GM19372 (cell line): ENCODE measurements around the gene JMJD7.

ENCODE experiments used
- ATAC-seq: cut with Tn5 transposase; IDR thresholded peaks from one replicate; pipeline ENCODE4 v1.9.1; 2021; ENCODE audit warnings: mild to moderate bottlenecking, low read depth, moderate library complexity; ENCODE audit not compliant: unreplicated experiment

JMJD7 gene

DNA sequence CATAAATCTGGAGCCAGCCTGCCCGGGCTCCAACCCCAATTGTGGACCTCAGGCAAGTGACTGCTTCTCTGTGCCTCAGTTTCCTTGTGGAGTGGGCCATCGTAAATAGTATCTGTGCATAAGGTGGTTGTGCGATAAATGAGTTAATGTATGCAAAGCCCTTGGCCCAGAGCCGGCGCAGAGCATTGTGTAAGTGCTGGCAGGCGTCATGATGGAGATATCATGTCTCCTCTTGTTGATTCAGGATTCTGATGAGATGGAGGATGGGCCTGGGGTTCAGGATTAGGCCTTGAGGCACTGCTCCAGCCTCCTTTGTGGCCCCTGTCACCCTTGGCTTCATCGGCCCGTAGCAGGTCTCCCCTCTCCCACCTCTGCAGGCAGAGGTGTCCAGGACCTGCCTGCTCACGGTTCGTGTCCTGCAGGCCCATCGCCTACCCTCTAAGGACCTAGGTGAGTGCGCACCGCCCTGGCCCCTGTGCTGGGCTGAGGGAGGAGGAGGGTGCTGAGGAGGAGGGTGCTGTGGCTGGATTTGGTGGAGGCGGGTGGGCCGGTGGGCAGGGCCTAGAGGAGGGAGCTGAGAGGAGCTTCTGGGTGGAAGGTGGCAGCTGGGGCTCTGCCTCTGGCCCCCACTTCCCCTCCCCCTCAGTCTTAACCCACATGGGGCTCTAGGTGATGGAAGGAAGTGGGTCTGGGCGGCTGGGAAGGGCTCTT is 12.0 kb downstream of the JMJD7 start:
- ATAC-seq = no peak

DNA sequence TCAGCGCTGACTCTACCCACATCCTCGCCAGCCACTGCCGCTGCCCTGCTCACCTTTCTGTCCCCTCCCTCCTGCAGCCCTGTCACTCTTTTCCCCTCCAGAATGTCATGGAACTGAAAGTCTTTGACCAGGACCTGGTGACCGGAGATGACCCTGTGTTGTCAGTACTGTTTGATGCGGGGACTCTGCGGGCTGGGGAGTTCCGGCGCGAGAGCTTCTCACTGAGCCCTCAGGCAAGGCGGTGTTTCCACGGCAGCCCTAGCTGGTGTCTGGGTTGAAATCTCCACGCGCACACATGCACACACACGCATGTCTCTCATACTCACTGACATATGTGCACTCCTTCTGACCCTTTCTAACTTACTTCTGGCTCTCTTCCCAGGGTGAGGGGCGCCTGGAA is 12.8 kb downstream of the JMJD7 start:
- ATAC-seq = no peak

DNA sequence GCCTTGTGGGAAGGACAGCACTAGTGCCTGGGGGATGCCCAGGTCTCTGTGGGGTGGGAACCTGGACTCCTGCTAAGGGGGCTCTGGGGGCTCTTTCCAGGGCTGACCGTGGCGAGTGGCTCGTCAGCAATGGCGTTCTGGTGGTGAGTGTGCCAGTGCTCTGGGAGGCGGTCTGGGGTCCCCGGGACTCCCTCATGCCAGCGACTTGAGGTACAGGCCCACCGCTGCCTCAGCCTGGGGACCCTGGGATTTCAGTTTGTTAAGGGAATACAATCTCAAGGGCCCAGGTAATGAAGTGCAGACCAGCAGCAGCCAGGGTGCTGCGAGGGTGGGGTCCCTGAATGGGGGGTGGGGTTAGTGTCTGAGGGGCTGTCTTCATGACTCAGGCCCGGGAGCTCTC is 13.2 kb downstream of the JMJD7 start:
- ATAC-seq = no peak

DNA sequence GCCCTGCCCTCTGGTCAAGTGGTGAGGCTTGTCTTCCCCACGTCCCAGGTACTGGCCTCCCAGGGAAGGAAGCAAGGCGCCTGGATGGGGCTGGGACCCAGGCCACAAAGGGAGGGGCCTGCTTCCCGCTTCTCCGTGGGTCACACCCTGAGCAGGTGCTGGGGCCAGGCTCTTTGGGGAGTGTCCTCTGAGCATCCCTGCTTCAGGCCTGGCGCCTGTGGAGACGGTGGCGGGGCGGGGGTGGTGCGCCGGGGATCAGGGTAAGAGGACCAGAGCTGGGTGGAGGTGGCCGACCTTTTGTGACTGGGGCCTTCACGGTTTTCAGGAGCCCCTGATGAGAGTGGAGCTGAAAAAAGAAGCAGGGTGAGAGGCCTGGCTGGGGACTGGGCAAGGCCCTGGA is 14.3 kb downstream of the JMJD7 start:
- ATAC-seq = no peak

DNA sequence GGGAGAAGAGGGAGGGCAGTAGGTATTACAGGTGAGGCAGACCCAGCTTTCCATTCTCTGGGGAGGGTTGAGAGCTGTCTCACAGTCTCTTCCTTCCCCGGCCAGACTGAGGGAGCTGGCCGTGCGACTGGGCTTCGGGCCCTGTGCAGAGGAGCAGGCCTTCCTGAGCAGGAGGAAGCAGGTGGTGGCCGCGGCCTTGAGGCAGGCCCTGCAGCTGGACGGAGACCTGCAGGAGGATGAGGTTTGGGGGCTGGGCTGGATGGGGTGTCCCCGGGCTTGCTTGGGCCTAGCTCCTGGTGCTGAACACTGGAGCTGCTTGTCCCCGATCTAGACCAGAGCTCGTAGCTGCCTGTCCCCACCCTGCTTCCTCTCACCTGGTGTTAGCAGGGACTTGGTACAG is 15.7 kb downstream of the JMJD7 start:
- no peak for ATAC-seq

DNA sequence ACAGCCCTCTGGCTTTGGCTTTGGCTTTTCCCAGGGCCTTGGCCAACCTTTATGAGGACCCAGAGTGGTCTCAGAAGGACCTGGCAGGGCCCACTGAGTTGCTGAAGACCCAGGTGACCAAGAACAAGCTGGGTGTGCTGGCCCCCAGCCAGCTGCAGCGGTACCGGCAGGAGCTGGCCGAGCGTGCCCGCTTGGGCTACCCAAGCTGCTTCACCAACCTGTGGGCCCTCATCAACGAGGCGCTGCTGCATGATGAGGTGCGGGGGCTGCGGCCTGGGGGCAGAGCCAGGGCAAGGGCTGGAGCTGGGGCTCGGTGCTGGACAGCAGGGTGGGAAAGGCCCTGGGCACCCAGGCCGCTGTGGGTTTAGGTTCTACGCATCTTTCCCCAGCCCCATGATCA is 16.9 kb downstream of the JMJD7 start:
- no peak for ATAC-seq

DNA sequence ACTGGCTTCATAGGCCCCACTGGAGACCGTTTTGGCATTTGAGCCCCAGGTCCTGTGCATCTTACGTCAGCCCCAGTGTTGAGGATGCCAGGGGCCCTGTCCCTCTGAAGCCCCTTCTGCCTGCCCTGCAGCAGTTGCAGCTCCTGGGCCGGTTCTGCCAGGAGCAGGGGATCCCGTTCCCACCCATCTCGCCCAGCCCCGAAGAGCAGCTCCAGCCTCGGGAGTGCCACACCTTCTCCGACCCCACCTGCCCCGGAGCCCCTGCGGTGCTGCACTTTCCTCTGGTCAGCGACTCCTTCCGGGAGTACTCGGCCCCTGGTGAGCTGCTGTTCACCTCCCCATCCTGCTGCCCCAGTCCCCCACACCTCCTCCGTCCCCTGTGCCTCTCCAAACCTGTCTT is 19.3 kb downstream of the JMJD7 start:
- ATAC-seq = no peak

DNA sequence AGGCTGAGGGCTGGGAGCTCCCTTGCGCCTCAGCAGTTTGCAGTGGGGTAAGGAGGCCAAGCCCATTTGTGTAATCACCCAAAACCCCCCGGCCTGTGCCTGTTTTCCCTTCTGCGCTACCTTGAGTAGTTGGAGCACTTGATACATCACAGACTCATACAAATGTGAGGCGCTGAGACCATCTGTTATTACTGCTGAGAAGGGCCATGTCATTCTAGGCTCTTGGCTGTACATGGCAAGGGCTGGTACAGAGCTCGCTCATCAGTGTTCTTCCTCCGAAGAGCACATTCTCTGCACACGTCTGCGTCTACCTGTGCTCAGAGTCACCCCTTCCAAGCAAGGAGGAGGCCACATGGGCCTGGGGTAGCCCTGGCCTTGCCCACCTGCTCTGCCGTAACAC is 20.1 kb downstream of the JMJD7 start:
- no peak for ATAC-seq

DNA sequence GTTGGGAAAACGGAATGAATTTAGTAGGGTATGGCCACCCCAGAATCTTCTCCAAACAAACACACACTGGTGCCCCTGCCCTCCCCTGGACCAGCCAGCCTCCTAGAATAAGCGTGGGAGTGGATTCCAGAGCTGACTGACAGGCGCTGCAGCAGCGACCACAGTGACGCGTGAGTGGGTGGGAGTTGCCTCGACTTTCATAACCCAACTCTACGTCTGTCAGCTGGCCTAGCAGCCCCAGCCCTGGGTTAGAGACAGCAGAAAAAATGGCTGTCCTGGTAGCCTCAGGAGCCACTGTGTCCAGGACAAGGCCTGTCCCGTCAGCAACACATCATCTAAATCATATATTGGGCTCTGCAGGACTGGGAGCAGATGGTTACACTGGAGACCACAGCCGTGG is 20.7 kb downstream of the JMJD7 start:
- ATAC-seq = no peak

DNA sequence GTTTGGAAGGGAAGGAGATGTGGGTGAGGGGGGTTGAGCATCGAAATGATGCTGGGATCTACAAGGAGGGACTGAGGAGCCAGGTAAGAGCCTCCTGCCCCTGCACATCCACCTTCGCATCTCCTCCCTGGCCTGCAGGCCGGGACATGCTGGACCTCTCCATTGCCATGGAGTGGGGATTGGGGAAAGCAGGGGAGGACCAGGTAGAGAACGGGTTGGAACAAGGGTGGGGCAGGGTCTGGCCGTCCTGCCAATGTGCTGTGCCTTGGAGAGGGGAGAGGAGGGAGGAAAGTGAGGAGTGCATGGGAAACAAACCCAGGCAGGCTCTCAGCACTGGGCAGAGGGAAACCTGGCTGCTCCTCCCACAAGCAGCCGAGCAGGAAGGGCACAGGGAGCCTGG is 21.3 kb downstream of the JMJD7 start:
- ATAC-seq = no peak

DNA sequence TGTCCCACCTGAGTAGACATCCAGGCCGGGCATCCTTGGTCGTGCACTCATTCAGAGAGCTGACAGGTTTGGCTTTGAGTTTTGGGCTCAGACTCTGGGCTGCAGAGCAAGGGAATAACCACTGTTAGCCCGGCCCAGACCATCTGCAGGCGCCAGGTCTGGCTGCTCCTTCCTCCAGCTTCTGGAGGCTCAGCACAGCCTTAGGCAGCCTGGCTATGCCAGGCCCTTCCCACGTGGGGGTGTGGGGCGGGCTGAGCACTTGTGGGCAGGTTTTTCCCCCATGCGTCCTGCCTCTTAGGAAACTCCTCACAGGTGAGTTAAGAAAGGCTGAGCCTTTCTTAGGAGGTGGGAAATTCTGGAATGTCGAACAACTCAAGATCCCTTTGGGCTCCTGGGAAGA is 22.0 kb downstream of the JMJD7 start:
- ATAC-seq = no peak

DNA sequence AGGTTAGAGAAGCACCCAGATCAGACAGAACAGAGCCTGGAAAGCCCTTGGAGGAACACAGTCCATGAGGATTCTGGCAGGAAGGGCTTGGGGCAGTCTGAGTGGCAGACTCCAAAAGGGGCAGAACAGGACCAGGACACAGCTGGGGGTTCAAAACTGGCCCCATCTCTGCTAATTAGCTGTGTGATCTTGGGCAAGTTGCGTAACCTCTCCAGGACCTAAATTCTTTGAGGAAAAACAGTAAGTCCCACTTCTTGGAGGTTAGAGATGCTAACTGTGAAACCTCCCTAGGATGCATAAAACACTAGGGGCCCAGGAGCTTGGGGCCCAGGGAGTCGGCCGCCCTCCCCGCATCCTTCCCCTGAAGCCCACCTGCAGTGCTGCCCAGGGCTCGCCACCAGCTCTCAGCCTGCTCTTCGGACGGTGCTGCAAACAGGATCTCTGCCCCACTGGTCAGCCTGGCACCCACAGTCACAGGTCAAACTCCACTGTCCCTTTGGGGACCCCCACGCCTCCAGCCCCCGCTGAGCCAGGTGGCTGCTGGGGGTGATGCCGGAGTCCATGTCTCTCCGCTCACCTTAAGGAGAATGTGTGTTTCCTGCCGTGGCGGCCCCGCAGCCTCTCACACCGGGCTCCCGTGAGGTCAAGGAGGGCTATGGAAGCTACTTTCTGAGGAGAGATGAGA is 22.7 kb downstream of the JMJD7 start:
- no peak for ATAC-seq

DNA sequence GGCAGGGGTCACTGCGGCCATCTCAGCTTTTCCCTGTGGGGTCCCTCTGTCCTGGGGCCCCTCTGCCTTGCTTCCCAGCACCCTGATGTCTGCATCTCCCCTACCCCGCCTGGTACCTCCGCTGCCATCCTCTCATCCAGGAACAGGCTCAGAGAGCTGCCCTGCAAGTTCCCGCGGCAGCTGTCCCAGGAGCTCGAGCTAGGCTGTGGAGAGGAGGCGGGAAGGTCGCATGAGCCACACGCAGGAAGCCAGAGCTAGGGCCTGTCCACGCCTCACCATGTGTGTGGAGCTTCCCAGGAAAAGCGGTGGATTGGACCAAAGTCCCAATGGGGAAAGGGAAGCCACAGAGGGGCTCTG is 23.3 kb downstream of the JMJD7 start:
- no peak for ATAC-seq

DNA sequence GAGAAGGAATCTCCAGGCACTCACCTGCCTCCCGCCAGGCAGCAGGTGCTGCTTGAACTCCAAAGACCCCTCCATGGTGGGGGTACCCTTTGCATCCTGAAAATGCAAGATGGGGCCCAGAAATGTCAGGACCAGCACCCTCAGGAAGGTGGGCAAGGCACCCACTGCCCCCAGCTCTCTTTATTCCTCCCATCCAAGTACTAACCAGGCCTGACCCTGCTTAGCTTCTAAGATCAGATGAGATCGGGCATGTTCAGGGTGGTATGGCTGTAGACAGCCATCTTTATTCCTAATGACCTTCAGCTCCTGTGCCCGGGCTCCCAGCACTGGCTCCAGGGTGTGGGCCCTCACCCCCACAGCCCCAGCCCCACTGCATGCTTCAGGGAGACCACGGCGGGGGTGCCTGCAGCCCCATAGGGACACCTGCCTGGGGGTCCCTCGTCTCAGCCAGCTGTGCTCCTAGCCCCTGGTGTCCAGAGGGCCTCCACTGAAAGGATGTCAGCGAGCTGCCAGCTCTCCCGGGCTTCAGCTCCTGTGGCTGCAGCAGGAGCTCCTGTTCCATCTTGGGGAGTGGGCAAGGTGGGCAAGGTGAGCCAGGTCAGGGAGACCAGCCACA is 24.0 kb downstream of the JMJD7 start:
- ATAC-seq = no peak

DNA sequence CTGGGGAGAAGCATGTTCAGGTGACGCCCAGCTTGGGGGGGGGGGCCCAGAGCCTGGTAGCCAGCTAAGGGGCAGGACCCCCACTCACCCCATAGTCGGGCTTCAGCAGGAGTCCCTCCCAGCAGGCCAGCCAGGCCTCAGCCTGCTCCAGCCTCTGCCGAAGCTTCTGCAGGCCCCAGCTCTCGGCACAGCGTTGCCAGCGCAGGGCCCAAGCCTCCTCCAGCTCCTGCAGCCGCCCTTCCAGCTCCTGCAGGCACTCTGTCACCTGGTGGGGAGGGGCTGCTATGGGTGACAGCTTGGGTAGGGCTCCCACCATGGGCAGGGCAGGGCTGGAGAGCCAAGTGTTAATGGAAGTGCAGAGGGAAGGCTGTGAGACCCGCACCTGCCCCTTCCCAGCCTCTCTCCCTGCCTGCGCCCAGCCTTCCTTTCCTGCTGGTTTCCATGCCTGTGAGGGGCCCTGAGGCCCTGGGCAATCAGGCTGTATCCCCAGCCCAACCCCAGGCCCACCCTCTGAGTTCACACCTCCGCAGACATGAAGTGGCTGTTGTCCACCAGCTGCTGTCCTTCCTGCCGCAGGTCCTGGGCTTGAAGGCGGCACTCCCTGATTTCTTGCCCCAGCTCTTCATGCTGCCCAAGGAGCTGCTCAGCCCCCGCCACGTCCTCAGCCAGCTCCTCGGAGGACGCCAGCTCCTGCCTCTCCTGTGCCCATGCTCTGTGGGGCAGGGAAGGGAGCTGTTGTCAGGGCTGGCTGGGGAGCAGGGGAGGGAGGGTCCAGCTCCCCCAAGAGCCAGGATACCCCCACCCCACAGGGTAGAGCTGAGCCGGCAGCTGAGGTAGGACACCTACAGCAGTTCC is 25.1 kb downstream of the JMJD7 start:
- no peak for ATAC-seq

DNA sequence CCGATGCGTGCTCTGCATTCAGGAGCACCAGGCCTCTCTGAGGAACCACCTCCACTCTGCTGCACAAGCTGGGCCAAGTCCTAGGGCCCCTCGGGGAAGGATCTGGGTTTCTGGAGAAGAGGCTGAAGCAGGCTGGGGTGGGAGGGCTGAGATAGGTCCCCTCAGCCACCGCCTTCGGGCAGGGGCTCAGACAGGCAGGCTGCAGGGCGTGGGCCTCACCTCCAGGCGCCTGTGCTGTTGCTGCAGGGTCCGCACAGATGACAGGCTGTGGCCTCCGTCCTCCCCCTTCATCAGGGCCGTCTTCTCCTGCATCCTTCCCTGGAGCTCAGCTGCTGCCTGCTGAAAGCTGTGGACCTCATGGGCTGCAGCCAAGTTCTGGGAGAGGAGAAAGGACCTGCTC is 25.9 kb downstream of the JMJD7 start:
- no peak for ATAC-seq

DNA sequence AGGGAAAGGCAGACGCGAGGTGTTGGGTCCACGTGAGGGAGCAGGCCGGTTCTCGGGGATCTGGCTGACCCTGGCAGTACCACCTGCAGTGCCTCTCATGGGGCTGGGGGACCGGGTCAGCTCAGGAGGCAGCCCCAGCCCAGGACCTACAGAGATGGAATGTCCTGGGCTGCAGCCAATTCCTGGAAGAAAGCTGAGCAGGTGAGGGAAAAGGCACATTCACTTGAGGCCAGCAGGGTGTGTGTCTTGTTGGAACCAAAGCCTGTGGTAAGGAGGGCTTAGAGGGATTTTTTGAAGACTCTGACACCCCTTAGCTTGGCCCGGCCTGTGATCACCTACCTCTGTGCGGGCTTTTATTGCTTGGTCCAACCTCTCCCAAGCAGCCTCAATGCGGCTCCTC is 26.6 kb downstream of the JMJD7 start:
- no peak for ATAC-seq

DNA sequence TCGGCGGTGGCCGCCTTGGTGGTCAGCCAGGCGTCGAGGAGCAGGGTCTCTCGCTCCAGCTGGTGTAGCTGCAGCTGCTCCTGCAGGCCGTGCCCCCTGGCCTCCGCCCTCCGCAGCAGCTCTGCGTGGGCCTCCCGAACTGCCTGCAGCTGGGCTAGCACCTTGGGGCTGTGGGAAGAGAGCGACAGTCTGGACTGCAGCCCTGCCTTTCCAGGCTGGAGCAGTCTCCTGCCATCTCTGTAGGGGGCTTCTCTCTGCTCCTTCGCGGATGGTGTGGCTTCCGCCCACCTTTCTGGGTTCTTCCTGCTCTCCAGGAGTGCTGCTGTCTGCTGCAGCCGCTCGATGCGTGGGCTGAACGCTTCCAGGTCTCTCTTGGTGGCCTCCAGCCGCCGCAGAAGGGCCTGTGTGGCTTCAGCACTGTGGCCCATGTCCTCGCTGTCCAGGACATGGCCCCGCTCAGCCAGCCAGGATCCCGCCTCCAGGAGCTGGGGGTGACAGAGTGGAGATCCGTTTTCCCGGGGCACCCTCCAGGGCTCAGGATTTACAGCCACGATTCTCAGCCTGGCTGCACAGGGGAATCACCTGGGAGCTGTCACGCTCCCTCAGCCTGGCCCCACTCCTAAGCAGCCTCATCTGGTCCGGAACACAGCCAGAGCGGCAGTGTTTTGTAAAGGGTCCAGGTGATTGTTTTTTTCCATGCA is 27.5 kb downstream of the JMJD7 start:
- ATAC-seq = no peak

DNA sequence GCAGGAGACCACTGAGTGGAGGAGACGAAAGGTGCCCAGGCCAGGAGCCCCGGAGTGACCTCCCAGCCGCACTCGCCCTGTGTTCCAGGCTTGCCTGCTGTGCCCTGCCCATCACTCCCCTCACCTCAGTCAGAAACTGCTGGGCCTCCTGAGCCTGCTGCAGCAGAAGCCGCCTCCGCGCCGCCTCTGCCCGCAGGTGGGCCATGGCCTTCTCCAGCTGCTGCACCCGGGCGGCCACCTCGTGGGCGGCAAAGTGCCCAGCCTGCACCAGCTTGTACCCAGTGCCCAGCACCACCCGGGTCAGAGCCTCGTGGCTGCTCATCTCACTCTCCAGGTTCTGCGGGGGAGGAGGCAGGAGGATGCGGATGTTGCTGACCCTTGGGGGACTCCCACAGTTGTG is 28.4 kb downstream of the JMJD7 start:
- ATAC-seq = no peak

DNA sequence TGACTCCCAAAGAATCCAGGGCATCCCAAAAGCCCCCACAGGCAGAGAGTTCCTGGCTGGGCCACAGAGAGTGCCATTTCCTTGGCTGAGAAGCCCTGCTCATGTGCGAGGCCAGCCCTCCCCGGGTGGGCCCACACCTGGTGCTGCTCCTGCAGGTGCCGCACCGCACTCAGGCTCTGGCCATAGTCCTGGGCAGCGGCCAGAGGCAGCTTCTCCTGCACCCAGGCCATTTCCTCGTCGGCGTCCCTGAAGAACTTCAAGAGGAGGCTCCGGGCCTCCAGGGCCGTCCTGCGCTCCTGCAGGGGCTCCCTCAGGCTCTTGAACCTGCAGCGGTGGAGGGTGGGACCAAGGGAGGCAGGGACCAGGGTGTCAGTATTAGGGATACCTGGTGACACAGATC is 28.8 kb downstream of the JMJD7 start:
- ATAC-seq = no peak

DNA sequence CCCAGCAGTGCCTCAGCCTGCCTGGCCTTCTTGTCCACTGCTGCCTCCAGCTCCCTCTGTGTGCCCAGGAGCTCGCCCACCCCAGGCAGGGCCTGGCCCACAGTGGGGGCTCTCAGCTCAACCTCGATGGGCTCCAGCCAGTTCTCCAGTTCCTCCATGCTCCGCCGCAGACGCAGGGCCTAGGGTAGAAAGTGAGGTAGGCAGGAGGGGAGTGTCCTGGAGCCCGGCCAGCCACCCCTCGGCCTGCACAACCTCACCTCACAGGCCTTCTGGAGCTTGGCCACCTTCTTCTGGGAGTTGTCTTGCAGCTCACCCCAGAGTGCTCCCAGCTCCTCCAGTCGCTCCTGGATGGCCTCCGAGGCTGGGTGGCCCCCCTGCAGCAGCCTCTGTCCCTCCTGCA is 29.4 kb downstream of the JMJD7 start:
- no peak for ATAC-seq
